Measurements from ENCODE around the gene SHH.

GRCh38 chr7:155833651-155834050 lies 21.4 kb upstream of the SHH start:
- no peak for TF ChIP-seq CTCF (IDR thresholded peaks at IDR 0.05)
- no peak for TF ChIP-seq POLR2A (IDR thresholded peaks at IDR 0.05)
- no peak for TF ChIP-seq POLR2AphosphoS5 (IDR thresholded peaks at IDR 0.05)
